ENCODE data around the gene PURB.
A peak's percentile ranks its signal among the peaks of the same experiment; 100 is the strongest.
"Not testable (repeated sequence)": the region's sequence is repeated elsewhere in the genome, so short reads cannot be mapped to it uniquely, and the experiment has no call there.

PURB gene

DNA sequence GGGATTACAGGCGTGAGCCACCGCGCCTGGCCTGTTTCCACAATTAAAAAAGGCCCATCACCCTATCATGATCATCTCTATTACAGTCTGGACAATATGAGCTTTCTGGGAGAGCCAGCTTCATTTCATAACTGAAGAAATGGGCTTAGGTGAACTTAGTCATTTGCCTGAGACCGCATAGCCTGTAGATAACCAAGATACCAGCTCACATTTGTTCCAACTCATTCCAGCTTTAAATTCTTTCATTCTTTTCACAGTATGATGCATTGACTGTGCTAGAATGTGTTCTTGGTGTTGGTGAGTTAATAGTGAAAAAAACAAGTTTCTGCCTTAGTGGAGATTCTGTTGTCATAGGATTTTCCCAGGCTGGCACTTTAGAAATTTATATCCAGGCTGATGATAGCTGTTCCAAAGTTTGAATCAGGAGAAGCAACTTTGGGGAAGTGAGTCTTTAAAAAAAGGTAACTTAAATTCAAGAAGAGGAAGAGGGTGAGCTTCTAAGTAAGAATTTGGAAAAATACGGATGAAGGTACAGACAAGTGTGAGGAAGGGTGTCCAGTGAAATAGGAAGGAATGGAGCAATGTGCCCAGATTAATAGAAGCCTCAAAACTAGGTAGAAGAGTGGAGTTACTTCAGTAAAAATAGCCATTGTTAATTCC, 35.3 kb downstream of the PURB start:
- FAIRE-seq = no peak

DNA sequence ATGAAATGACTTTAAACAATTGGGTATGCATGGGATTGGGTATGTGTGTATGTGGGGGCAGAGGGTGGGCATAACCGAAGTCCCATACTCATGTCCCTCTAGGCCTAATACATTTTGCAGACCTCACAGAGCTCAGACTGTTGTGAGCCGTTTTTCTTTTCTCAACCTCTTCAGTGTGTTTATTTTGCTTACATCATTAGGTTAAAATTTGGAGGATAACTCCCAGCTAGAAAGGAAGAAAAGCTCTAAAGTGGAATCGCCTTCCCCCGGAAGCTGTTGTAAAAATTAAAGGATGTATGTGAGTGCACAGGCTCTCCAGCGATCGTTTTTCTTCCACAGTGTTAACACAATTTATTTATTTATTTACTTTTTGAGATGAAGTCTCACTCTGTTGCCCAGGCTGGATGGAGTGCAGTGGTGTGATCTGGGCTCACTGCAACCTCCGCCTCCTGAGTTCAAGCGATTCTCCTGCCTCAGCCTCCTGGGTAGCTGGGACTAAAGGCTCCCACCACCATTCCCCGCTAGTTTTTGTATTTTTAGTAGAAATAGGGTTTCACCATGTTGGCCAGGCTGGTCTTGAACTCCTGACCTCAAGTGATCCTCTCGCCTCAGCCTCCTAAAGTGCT, 36.0 kb downstream of the PURB start:
- FAIRE-seq = no peak

DNA sequence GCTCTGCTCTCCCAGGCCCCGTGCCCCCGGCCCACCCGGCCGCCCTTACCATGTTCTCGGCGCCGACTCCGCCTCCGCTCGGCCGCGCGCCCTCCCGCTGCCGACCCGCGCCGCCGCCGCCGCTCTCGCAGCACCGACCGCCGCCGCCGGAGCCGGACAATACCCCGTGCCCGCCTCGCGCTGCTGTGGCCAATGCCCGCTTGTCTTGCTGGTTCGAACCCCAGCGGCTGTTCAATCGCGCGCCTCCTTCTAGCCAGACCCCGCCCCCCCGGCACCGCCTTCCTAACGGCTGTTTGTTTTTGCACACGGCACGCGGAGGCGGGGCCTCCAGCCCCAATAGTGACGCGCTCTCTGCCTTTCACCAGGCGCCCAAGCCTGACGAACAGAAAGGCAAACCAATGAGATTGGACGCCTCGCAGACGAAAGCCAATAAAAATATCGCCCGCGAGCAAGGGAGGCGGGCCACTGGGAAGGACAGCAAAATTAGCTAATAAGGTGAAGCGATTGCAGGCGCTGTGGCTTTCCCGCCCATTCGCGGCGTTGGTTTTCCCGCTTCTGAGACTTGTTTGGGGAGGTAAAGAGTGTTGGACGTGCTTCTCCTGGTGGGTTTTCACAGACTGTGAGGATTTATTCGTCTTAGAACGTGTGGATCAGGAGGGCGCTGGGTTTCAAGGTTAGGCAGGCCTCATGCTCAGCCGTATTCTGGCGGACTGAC, 37.3 kb downstream of the PURB start, which contains the start of gene H2AZ2:
H2AZ2 (minus strand) TSS at position 168 of the 715 bp plus-strand sequence; CDS start at position 52, 116 bp downstream.
- peak; percentile 99 for FAIRE-seq

DNA sequence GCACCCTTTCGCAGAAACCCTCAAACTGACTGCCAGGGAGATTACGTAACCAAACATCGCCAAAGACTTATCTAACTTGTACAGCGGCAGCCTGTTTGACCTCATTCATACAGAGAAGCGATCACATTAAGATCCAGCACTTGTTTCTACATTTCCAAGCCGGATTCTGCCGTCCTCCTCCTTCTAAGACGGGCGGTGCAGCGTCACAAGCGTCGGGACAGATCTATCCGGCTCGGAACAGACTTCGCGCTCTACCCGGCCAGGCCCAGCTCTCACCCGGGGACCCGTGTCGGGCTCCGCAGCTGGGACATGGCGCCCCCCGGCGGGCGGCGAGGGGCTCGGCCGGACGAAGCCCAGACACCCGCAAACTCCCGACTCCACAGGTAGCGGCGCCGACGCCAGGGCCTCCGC, 37.8 kb downstream of the PURB start:
- FAIRE-seq = no peak

DNA sequence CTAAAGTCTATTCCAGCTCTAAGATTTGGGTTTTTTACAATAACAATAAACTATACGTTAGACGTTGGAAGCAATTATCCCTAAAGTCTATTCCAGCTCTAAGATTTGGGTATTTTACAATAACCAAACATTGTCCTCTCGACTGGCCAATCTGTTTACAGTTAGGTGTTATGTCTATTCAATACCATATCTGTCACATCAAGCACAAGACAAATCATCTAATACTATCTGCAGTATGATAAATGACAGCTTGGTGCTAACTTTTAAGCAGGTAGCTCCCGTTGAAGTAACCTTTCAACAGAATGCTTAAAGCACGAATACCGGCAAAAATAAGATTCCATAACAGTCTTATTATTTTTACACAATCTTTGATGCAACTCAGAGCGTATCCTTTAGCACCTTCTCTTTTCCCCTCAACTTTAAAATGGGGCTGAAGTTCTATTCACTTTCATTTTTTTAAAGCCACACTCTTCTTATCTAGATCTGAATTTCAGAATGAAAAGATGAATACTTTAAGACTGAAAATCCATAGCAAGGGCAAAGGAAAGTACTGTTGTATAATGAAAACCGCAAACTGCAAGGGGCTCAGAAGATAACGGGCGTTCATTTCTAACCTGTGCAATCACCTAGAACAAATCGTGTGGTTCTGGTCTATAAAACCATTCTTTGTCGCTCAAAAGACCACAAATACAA, 38.4 kb downstream of the PURB start:
- no peak for FAIRE-seq

DNA sequence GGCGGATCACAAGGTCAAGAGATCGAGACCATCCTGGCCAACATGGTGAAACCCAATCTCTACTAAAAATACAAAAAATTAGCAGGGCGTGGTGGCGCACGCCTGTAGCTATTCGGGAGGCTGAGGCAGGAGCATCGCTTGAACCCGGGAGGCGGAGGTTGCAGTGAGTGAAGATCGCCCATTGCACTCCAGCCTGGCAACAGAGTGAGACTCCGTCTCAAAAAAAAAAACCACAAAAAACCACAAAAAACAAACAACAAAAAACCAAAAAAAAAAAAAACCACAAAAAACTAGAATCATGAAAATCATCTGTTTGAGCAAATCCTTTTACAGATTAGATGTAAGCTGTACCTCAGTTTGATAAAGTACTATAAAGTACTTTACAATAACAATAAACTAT, 38.9 kb downstream of the PURB start:
- FAIRE-seq = not testable (repeated sequence)

DNA sequence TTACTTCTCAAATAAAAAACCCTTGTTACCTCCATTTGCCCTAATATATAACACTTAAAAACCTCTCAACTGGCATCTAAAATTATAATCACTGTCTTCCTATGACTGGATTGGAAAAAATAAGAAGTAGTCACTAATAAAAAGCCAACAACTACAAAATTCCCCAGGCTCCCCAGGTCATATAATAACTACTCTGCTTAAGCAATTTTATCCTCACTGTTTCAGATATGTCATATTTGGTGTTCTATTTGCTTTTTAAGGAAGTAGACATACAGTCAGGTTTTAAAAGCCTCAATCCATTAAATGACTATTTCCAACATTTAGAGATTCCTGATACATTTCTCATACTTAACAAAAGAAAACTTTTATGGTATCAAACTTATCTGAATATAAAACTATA, 39.9 kb downstream of the PURB start:
- no peak for FAIRE-seq

DNA sequence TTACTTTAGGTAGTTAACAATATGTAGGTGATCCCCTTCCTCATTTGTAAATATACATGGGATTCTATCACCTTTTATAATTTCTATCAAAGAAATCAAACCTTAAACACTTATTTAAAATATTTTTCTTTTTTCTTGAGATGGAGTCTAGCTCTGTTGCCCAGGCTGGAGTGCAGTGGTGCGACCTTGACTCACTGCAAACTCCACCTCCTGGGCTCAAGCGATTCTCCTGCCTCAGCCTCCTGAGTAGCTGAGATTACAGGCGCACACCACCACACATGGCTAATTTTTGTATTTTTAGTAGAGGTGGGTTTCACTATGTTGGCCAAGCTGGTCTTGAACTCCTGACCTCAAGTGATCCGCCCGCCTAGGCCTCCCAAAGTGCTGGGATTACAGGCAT, 41.9 kb downstream of the PURB start:
- FAIRE-seq = not testable (repeated sequence)

DNA sequence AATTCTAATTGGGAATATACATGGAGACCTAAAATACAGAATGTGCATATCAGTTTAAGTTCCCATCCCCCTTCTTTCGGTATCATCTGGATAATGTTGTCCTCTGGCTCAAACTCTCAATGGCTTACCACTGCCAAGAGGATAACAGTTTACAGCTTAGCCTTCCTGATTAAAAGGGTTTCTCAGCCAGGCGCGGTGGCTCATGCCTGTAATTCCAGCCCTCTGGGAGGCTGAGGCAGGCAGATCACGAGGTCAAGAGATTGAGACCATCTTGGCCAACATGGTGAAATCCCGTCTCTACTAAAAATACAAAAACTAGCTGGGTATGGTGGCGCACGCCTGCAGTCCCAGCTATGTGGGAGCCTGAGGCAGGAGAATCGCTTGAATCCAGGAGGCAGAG, 42.7 kb downstream of the PURB start:
- FAIRE-seq = not testable (repeated sequence)

DNA sequence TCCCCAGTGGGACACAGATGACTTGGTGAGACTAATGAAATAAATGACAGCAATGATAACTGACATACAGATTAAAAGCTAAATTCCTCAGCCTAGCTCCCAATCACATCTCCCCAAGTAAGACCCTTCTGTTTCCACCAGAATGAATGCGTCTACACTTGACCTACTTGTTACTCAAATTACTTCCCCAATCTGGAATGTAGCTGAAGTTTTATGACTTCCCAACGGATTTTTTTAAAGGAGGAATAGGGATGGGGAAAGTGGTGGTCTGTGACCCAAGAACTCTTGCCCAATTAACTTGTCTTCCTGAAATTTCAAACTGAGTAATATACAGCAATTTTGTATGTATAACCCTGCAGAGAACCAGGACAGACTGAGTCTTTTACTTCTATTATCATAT, 46.6 kb downstream of the PURB start:
- no peak for FAIRE-seq

DNA sequence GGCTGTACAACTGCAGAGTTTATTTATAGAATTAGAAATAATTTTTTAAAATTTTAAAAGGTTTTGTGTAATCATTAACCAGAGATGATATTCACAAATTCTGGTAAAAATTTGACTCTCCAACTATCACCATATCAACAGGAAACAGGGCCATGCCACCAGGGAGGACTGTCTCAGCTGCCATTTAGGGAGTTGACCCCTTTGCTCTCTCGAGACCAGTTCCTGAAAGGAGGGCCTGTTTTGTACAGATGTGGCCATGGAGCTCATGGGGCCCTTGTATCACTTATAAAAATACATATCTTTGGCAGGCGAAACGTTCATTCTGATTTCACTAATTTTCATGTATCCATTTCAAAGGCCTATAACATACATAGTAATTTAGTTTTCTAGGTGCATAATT, 57.8 kb downstream of the PURB start:
- FAIRE-seq = no peak

Measured in endometrium (tissue), 2 donors.